GF-D8 (cell line): ENCODE measurements around the gene GHR.

Experiments
- DNase-seq: peaks from one replicate; lab custom pipeline; 2025; lab: John Stamatoyannopoulos, UW

The GHR gene

DNA sequence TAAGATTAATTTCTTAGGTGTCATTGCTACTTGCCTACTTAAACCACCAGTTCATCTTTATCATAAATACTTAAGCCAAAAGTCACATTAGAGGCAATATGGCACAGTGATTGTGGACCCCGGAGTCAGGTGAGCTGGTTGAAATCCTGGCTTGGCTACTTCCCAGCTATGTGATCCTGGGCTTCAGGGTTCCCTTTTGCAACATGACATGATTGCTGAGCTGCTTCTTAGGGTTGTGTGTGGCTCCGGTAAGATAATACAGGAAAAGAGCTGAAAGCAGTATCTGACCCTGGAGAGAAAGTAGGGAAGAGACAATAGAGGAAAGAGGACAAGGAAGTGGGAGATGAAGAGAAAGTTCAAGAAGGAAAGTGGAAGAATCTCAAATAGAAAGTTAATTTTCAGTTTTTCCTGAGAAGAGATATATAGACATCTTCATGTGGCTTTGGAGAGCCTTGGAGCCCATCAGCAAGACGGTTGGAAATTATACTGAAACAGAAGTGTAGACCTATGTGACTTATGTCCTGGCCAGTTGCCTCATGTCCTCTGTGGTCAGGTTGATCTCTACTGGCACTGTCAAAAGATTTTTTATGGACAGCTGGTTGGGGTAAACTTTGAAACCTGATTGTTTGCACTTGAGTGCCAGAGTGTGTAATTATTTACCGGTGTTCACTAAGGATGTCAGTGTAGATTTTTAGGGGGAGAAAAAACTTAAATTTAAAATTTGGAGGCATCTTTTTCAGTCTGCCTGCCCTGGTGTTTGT, 93.2 kb downstream of the GHR start:
- no peak for DNase-seq

DNA sequence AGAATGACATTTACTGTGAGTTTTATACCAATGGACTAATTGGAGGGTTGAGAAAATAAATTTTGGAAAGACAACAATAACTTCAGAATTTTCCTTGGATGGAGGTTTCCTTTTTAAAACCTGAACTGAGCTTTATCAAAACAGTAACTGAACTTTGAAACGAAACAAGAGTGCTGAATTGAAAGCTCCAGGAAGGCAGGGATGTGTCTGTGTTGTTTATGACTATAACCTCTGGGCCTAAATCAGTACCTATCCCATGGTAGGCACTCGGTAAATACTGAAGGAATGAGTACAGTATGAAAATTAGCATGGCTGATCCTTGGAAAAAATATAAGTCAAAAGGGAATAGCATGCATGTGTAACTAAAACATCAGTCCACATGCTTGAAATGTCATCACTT, 93.9 kb downstream of the GHR start:
- DNase-seq = no peak

DNA sequence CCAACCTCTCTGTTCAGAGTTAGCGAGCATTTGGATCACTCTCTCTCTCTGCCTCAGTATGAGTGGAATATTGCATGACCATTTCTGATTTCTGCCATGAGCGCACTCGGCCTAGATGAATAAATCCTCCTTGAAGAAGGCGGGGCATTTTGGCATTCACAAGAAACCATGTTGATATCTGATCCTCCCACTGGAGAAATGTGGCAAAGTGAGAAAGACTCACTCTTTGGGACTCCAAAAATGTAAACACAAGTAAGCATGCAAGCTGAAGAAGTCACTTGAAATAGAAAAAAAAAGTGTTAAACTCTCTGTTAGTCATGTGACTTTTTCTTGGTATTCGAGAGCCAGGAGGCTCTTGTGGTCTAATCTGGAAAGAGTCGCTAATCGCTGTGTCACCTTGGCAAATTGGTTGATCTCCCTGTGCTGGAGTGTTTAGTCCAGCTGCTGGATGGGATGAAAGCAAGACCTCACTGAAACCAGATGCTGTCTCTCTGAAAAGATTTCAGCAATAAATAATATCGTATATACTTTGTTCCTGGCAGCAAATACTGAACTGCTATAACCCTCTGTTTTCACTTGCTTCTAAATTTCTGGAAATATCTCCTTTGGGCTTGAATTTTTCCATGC, 95.5 kb downstream of the GHR start:
- no peak for DNase-seq

DNA sequence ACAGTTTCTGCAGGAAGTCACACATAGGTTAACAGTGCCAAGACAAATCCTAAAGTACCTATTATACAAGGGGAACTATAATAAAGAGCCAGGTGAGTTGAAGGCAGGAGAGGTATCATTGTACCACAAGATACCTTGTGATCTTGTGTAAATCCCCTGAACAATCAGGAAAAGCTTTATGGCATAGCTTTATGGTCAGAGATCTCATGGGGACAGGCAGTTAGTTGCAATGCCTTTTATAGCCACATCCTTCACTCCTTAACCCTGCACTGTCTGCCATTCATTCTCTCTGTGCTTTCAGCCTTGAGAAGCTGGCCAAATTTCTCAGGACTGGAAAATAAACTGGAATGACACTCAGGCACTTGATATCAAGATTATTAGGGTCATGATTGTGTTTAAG, 97.0 kb downstream of the GHR start:
- no peak for DNase-seq

DNA sequence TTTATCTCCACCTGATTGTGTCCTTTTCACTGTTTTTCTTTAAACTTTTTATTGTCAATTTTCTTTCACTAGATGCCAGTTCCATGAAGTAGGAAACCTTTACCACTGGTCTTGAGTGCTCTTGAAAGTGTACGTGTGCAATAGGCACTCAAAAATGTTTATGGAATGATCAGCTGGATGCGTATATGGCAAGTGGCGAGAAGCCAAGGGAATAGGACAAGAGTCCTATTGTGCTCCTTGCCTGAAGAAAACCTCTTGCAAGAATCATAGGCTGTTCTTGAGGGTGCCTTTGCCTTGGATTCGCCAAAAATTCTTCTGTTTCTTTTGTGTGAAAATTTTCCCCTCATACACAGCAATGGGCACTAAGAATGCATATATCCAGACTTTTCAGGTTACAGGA, 97.7 kb downstream of the GHR start:
- DNase-seq = no peak

DNA sequence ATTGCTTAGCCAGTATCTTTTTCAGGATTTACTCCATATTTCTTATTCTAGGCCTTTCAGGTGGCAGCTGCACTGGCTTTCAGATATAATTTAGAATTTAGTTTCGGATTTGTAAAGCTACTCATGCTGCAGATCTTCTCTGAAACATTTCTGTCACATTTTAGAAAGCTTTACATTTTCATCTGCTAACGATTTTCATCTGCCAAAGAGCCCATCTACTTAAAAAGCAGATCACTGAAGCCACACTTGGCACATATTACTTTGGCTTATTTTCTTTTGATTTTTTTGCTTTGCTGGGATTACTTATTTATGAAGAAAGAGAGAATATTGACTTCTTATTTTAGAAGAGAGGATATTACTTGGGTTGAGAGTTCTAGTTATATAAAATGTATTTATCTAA, 98.2 kb downstream of the GHR start:
- no peak for DNase-seq

DNA sequence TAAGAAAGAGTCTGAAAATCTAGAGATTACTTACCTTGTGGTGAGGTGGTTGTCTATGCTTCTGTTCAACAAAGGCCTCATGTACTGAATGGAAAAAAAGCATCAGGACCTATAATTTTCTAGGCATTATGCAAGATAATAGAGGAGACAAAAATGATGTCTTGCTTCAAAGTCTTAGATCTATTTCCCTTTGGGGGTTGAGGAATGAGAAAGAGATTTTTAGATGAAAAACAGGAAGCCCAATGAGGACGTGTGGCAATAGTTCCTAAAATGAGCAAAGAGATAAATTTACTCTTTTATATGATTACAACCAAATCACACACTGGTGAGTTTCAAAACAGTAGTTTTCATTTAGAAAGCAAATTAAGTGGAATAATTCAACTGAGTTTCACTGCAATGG, 99.5 kb downstream of the GHR start:
- no peak for DNase-seq

DNA sequence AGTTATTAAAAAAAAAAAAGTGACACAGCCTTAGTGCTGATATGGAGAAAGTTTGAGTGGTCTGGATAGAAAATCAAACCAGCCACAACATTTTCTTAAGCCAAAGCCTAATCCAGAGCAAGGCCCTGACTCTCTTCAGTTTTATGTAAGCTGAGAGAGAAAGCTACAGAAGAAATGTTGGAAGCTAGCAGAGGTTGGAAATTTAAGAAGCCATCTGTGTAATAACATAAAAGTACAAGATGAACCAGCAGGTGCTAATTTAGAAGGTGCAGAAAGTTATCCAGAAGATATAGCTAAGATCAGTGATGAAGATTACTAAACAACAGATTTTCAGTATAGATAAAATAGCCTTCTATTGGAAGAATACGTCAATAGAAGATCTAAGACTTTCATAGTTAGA, 102.9 kb downstream of the GHR start:
- DNase-seq = no peak

DNA sequence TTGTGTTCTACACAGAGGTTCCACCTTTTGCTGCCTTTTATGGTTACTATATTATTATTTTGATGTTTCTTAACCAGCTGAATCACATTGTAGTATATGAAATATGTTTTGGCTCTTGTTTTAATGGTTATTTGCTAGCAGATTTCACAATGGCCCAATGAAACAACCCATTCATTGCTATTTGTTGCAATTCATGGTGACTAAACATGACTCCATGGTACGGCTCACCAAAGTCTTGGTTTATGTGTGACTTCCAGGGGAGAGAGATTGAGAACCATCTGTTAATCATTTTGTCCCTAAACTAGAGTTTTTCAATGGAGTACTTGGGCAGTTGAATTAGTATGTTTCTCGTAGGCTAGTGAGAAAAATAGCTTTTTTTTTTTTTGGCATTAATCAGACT, 108.4 kb downstream of the GHR start:
- DNase-seq = no peak

DNA sequence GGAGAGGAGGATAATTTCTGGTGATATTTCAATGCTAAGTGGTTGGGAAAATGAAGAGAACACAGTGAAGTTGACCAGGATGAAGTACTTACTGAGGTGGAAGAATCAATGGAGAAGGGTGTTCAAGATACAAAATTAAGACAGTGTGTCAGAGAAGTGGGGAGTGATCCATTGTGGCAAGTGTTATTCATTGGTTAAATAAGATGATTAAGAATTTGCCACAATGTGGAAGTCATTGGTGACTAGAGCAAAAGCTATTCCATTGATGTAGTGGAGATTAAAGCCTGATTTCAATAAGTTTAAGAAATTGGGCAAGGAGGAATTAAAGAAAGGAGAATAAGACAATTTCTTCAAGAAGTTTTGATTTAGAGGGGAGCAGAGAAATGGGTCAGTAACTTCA, 118.9 kb downstream of the GHR start:
- DNase-seq = no peak

DNA sequence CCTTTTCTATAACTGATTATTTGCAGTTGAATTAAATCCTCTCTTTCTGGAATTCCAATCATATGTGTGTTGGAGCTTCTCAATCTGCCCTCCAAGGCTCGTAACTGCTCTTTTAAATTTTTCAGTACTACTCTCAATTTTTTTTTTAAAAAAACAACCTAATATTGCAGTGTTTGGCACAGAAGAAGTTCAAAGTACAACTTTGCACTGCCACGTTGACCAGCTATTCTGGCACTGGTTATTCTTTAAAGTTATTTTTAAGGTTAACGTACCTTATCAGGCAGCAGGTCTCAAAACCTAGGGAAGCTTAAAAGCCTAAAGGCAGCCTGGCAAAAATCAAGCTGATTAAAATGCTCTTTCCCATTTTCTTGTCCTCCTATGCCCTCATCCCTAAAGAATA, 120.5 kb downstream of the GHR start:
- no peak for DNase-seq

DNA sequence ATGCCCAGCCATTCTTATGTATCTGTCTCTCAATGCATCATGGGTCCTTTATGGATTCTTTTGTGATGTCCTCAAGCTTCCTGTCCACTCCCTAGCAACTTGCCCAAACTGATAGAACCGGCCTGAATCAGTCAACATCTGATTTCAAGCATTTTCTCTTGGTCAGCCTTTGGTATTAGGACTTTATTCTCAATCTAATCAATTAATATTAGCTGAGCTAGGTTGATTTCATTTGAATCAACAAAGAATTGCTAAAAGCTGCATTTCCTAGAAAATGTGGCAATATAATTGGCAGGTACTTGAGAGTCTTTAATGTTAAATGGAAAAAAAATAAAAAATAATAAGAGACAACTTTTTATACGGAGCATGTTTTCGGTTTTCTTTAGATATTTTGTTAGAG, 121.8 kb downstream of the GHR start:
- DNase-seq = no peak

DNA sequence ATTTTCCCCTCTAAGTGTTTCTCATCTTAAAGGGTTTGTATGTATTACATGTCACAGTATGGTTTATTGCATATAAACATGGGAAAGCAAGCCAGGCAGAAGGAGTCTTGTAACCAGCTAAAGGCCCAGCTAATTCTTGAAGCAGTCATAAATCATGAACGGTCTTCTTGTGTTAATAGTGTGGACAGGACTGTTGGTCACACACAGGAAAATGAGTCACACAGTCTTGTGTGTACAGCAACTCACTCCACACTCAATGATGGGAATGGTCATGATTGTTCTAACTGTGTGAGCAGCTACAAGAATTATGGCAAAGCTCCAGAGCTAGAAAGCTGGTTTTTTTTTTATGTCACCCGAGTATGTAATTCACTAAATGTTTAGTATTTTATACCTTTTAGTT, 123.9 kb downstream of the GHR start:
- DNase-seq = no peak

DNA sequence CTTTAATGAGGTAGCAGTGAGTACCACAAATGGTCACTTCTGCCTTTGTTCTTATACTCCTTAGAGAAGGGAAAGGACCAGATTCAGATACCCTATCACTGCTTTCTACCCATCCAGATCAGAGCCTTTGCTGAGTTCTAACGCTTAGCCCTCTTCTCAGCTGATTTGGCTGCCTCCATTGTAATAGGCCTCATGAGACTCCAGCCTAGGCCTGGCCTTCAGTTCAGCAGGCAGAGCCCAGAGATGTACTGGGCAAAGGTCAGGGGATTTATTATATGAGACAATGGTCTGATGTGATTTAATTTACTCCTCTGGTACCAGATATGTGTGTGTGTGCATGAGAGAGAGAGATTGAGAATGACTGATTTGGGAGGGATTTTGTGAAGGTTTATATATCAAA, 124.7 kb downstream of the GHR start:
- DNase-seq = no peak

DNA sequence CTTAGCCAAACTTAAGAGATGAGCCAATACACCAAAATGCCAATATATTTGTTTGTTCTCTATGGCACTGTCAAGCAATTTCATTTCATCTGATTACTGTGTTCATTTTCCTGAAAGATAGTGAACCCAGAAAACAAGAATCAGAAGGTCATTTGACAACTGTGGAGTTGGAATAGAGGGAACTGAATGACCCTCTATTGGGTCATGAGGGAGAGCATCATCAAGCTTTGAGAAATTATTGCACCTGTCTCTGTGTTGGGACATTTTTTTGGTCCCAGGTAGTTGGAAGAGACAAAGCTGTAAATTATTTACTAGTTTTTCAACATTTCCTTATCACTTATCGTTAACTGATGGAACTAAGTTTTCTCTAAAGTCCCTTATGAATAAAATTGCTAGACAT, 129.4 kb downstream of the GHR start:
- DNase-seq = no peak

DNA sequence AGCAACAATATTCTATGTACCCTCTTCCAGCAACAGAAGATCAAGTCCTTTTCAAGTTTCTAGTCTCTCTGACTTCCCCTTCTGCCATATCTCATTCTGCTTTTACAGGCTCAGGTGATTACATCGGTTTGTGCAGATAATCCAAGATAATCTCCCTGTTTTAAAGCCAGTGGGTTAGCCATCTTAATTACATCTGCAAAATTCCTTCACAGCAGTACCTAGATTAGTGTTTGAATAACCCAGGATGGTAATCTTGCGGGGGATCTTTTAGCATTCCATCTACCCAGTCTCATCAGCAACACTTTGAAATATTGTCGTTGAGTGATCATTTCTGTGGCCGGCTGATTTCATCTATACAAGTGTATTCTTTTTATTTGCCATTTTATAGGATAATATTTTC, 130.2 kb downstream of the GHR start:
- DNase-seq = no peak

DNA sequence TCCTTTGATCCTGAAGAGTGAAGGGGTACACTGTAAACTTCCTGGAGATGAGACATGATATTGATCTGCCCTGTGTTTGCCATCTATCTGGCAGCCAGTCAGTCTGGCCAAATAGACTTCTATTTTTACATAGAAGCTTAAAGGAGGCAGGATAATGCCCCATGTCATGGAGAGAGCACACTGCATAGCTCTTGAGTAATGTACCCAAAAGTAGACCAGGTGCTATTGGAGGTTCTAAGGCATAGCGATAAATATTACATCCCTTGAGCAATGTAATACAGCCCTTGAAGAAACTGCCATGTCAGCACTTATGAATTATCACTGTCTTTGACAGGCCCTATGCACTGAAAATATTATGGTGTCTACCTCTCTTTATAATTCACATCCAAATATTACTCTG, 131.8 kb downstream of the GHR start:
- DNase-seq = no peak

DNA sequence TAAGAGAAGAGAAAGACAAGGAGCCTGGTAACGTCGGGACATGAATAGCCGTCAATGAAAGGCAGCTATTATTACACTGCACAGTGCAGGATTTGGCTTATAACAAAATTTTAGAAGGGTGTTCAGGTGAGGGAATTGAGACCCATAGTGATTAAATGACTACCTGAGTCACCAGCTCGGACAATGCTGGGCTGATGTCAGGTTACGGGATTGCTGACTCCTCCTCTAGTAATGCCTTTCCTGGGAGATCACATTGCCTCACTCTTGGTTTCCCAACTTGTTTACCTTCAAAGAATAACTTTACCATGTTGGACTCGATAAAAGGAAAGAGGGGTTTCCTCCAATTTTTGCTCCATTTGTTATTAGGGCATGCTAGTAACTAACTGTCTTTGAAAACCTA, 132.6 kb downstream of the GHR start:
- DNase-seq = no peak

DNA sequence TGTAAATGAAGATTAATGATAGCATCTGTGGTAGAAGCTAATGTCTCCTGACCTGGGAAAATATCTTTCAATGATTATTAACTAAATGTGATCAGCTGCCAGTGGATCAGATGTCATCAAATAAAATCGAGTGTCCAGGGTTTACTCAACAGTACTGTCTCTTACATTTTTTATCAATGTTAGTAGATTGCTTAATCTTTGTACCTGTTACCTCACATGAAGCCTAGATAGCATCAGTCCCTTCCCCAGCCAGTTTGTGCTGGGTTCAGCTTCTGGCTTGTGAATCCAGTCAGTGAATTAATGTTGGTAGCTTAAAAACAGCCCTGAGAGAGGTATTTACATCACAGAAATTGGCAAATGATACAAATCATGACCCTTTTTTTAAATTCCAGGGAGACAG, 134.4 kb downstream of the GHR start:
- DNase-seq = no peak

DNA sequence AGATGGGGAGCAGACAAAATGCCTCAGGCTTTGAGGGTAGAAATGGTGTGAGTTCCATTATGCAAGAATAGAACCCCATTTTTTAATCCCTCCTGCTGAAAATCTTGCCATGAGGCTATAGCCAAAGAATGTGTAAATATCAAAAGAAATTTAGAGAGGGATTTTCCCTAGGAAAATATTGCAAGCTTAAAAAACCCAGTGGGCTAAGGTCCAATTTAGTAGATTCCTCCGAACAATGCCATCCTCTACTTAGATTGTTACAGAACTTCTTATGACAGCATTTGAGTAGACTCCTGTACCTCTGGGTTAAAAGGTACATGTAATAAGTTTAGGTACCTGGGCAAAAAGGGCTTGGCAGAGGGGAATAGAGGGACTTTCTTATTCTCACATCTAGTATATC, 138.4 kb downstream of the GHR start:
- DNase-seq = no peak

DNA sequence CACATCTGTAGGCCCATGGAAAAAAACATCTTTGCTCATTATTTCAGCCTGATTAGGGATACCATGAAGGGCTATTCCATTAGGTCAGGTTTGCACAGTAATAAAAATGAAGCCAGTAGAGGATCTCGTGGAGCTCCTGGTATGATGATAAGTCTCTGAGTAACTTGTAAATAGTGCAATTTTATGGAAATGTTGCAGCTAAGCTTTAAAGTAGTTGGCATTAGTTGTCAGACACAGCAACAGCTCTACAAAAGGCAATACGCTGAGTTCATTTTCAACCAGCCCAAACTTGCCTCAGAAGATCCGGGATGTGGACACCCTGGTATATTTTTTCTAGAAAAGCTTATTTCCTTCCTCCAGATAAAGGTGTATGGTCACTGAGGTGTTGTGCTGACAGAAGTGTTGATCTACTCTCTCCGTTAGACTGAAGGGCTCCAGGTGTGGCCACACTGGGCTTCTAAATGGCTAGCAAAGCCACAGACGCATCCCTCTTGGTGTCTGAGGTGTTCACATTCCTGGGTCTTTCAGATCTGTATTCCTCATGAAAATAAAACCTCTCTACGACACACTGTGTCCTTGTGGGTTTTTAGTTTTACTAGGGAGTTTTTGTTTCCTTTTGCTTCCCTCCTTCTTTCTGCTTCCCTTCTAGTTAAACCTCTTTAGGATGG, 141.6 kb downstream of the GHR start:
- DNase-seq = no peak

DNA sequence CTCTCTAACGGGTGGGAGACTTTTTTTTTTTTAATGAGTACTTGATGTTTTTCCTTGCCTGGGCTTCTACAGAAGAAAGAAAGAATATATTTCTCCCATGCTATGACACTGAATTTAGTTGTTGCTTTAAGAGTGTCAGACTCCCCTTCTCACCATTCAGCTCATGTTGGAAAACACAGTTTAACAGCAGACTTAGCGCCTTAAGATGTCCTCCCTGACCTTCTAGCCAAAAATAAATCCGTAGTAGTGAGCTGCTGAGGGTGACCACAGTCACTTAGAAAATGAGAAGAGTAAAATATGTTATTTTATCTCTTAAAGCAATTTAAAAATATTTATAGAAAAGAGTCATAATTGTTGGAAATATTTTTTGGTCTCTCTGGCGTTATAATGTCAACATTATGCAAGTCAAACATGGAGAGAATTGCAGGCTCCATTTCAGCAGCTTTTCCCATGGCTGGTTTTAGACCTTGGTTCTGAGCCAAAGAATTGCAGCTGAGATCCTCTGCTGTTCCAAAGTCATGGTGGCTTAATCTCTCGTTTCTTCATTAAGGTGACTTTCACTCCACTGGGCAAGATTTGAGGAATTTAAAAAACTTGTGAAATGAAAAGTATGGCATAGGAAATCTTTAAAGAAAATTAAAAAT, 143.5 kb downstream of the GHR start:
- no peak for DNase-seq

DNA sequence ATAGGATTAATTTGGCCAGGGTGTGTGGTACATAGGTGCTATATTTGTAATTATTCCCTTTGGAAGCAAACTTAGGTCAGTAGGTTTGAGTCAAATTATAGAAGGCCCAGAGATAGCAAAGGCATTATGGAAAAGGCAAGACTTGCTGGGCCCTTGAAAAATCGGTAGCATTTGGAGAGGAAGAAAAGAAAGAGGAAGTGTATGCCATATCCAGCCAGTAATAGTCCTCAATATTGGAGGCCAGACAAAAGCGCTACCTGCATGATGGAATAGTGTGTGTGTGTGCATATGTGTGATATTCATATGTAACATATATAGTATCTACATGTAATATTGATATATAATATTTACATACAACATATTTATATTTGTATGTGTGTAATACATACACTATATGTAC, 146.1 kb downstream of the GHR start:
- no peak for DNase-seq
